A673 (cell line): ENCODE measurements around the gene TBC1D22A. TPM values are rescaled to one million over a fixed set of nuclear protein-coding genes. Genes with fewer than 3 reads are reported as not detected.

Experiments
- BruUV-seq: library from RNA; stranded (reverse); fragments of 400-500 nt; replicated peaks from 2 replicates; lab custom pipeline; 2021; lab: Mats Ljungman, UMichigan
- CTCF ChIA-PET: fragments of 300-600 bp; sonication (Branson Sonifier 250); formaldehyde crosslinking; loops from one replicate; lab custom pipeline; 2022; ENCODE audit warnings: antibody characterized with exemption; lab: Charles Lee
- POLR2A ChIA-PET: fragments of 300-600 bp; sonication (Branson Sonifier 250); formaldehyde crosslinking; loops from one replicate; lab custom pipeline; 2022; ENCODE audit warnings: antibody characterized with exemption; ENCODE audit not compliant: low non-redundant PET; lab: Charles Lee
- DNase-seq: peaks from one replicate; pipeline ENCODE4 v3.0.0-alpha.2; 2015; ENCODE audit warnings: low spot score
- H3K27ac ChIP-seq: fragments of 200-600 bp; sonication (generic); 2 replicates; pipeline ENCODE4 v1.5.1; 2016; ENCODE audit warnings: mixed run types, low read depth, mild to moderate bottlenecking, mixed read lengths, antibody characterized with exemption, low read length; ENCODE audit not compliant: poor library complexity, severe bottlenecking
- H3K27me3 ChIP-seq: fragments of 200-600 bp; sonication (generic); replicated peaks from 2 replicates; pipeline ENCODE4 v1.6.1; 2017; ENCODE audit warnings: mixed run types, low read depth, mild to moderate bottlenecking, mixed read lengths, antibody characterized with exemption, low read length; ENCODE audit not compliant: insufficient read depth, poor library complexity
- H3K36me3 ChIP-seq: fragments of 200-600 bp; sonication (generic); 2 replicates; pipeline ENCODE4 v1.6.1; 2016; ENCODE audit warnings: mixed run types, mild to moderate bottlenecking, mixed read lengths, antibody characterized with exemption, low read length; ENCODE audit not compliant: insufficient read depth, poor library complexity, severe bottlenecking
- H3K4me1 ChIP-seq: fragments of 200-600 bp; sonication (generic); 2 replicates; pipeline ENCODE4 v1.6.1; 2017; ENCODE audit warnings: mixed run types, mild to moderate bottlenecking, mixed read lengths, antibody characterized with exemption, low read length; ENCODE audit not compliant: insufficient read depth, poor library complexity, severe bottlenecking
- H3K4me3 ChIP-seq: fragments of 200-600 bp; sonication (generic); 2 replicates; pipeline ENCODE4 v1.5.1; 2016; ENCODE audit warnings: low read depth, mixed run types, mild to moderate bottlenecking, mixed read lengths, low read length; ENCODE audit not compliant: poor library complexity, severe bottlenecking
- H3K9me3 ChIP-seq: fragments of 200-600 bp; sonication (generic); 2 replicates; pipeline ENCODE4 v1.6.1; 2016; ENCODE audit warnings: mixed run types, low read depth, mild to moderate bottlenecking, mixed read lengths, antibody characterized with exemption, low read length; ENCODE audit not compliant: poor library complexity, severe bottlenecking
- CTCF ChIP-seq: fragments of 300-800, 200-600 bp; sonication (generic); conservative IDR thresholded peaks from 2 replicates; pipeline ENCODE4 v1.5.1; 2017; ENCODE audit warnings: low read depth, mild to moderate bottlenecking, antibody characterized with exemption, low read length, moderate library complexity, mixed read lengths
- EZH2 ChIP-seq: fragments of 200-600 bp; sonication (generic); IDR thresholded peaks from 2 replicates; pipeline ENCODE4 v1.6.1; 2017; ENCODE audit warnings: borderline replicate concordance, low read depth, mild to moderate bottlenecking, mixed read lengths, antibody characterized with exemption, low read length; ENCODE audit not compliant: poor library complexity, severe bottlenecking
- intact Hi-C: fragments of 100-400 bp; cut with micrococcal nuclease; formaldehyde crosslinking; loops from one replicate; pipeline ENCODE4 v1.10.0; 2022; ENCODE audit not compliant: unreplicated experiment
- total RNA-seq: library from RNA; stranded (reverse); gene quantifications from 2 replicates; pipeline ENCODE4 v1.2.3, GENCODE V29; 2021

TBC1D22A gene
- total RNA-seq, 1 experiment from 2014 or later: 22.5 TPM

- CTCF ChIA-PET: interaction anchor here (0.6 kb wide), 1 partner anchor 391 kb away, joined by 4 read pairs; no protein-coding TSS in a partner anchor
Observed at GRCh38 chr22:47193606-47194329, 431.3 kb downstream of the TBC1D22A start.

GRCh38 chr22:47194476-47195155, 432.2 kb downstream of the TBC1D22A start:
- no peaks in the 10 kb centered on the region for H3K4me1 ChIP-seq
- no peak for DNase-seq
- no peaks in the 10 kb centered on the region for H3K27me3 ChIP-seq
- H3K4me3 ChIP-seq: no peak overlapping the region
- no peak for TF ChIP-seq CTCF
- no peak for TF ChIP-seq EZH2
- no peaks in the 10 kb centered on the region for H3K36me3 ChIP-seq
- H3K27ac ChIP-seq: no peak overlapping the region
- POLR2A ChIA-PET: no interaction called here
- CTCF ChIA-PET: interaction anchor here (0.6 kb wide), 1 partner anchor 392 kb away, joined by 4 read pairs; no protein-coding TSS in a partner anchor
- H3K9me3 ChIP-seq: no peaks in the 10 kb centered on the region
- intact Hi-C loops: no loop called here
- no TSS peak for BruUV-seq

More at GRCh38 chr22:47193606-47194329, 431.3 kb downstream of the TBC1D22A start:
- Histone ChIP-seq H3K4me1 (no peaks in the 10 kb centered on the region), H3K4me3 (no peak overlapping the region), H3K27me3 (no peaks in the 10 kb centered on the region), H3K27ac (no peak overlapping the region), H3K36me3 (no peaks in the 10 kb centered on the region), H3K9me3 (no peaks in the 10 kb centered on the region)
- TF ChIP-seq CTCF (no peak), EZH2 (no peak)
- intact Hi-C loops: no loop called here
- POLR2A ChIA-PET: no interaction called here
- no peak for DNase-seq
- no TSS peak for BruUV-seq

GRCh38 chr22:47195156-47195483, 432.7 kb downstream of the TBC1D22A start:
- intact Hi-C loops: no loop called here
- TF ChIP-seq CTCF (no peak), EZH2 (no peak)
- Histone ChIP-seq H3K9me3 (no peaks in the 10 kb centered on the region), H3K4me1 (no peaks in the 10 kb centered on the region), H3K27me3 (no peaks in the 10 kb centered on the region), H3K4me3 (no peak overlapping the region), H3K27ac (no peak overlapping the region), H3K36me3 (no peaks in the 10 kb centered on the region)
- no peak for DNase-seq
- ChIA-PET POLR2A (no interaction called here), CTCF (no interaction called here)
- BruUV-seq: no TSS peak
